K562 (cell line): ENCODE results near the gene COQ8B. TPM values are rescaled to one million over a fixed set of nuclear protein-coding genes. Genes with fewer than 3 reads are reported as not detected.

Experiments used
- E2F5 ChIP-seq: sonication (generic); formaldehyde crosslinking; IDR thresholded peaks from 2 replicates; pipeline ENCODE4 v1.8.0; 2022; ENCODE audit warnings: mild to moderate bottlenecking, missing genetic modification reagents
- EHMT2 ChIP-seq: fragments of 450-650 bp; IDR thresholded peaks from 2 replicates; pipeline ENCODE4 v1.6.1; 2018; ENCODE audit warnings: antibody characterized with exemption
- ELF1 ChIP-seq: fragments of 200-800 bp; sonication (Bioruptor generic); IDR thresholded peaks from 2 replicates; pipeline ENCODE4 v1.6.1; 2016; ENCODE audit warnings: missing genetic modification characterization, missing compliant biosample characterization
- EWSR1 ChIP-seq: fragments of 450-650 bp; IDR thresholded peaks from 2 replicates; pipeline ENCODE4 v1.6.1; 2018; ENCODE audit warnings: borderline replicate concordance, mild to moderate bottlenecking, low read depth, moderate library complexity; ENCODE audit not compliant: partially characterized antibody
- HDAC8 ChIP-seq: fragments of 450-650 bp; IDR thresholded peaks from 2 replicates; pipeline ENCODE4 v1.6.1; 2016; ENCODE audit warnings: mild to moderate bottlenecking, missing genetic modification characterization, moderate library complexity, missing compliant biosample characterization
- HSF4 ChIP-seq: fragments of 250-450 bp; sonication (Bioruptor Pico); IDR thresholded peaks from 2 replicates; pipeline ENCODE4 v2.1.2; 2022; ENCODE audit warnings: mild to moderate bottlenecking, moderate library complexity, borderline replicate concordance
- IRF2 ChIP-seq: sonication (generic); formaldehyde crosslinking; IDR thresholded peaks from 2 replicates; pipeline ENCODE4 v1.8.1; 2022; ENCODE audit warnings: mild to moderate bottlenecking, missing genetic modification reagents
- KLF10 ChIP-seq: fragments of 250-450 bp; sonication (Bioruptor Pico); IDR thresholded peaks from 2 replicates; pipeline ENCODE4 v1.6.1; 2021; ENCODE audit warnings: matching md5 sums
- NCOA1 ChIP-seq: fragments of 450-650 bp; IDR thresholded peaks from 2 replicates; pipeline ENCODE4 v1.6.1; 2016; ENCODE audit warnings: low read depth
- NFE2 ChIP-seq: IDR thresholded peaks from 2 replicates; pipeline ENCODE4 v1.6.1; 2014; ENCODE audit warnings: antibody characterized with exemption, low read depth
- RBFOX2 ChIP-seq: fragments of 200-400 bp; formaldehyde crosslinking; IDR thresholded peaks from 2 replicates; pipeline ENCODE4 v1.6.1; 2017; ENCODE audit warnings: low read depth, mild to moderate bottlenecking, low read length, moderate library complexity
- RBM34 ChIP-seq: fragments of 200-400 bp; formaldehyde crosslinking; IDR thresholded peaks from 2 replicates; pipeline ENCODE4 v1.6.1; 2018; ENCODE audit warnings: low read length, borderline replicate concordance; ENCODE audit not compliant: insufficient read depth
- ZC3H11A ChIP-seq: IDR thresholded peaks from 2 replicates; pipeline ENCODE4 v1.6.1; 2012; ENCODE audit warnings: low read depth, low read length, improper control_type of control experiment
- ZNF384 ChIP-seq: IDR thresholded peaks from 2 replicates; pipeline ENCODE4 v1.6.1; 2012; ENCODE audit warnings: low read depth, low read length, improper control_type of control experiment
- ZNF511 ChIP-seq: sonication (generic); formaldehyde crosslinking; IDR thresholded peaks from 2 replicates; pipeline ENCODE4 v1.8.0; 2022; ENCODE audit warnings: mild to moderate bottlenecking, missing genetic modification reagents
- polyA plus RNA-seq, 8 experiments: library from polyadenylated mRNA; depleted of rRNA in 4 of 8; stranded (reverse) in 5 of 8; unstranded in 3 of 8; fragments of >200 nt; fragmentation: Nextera tagmentation in 2 of 8; fragmentation: Illumina TruSeq in 1 of 8; extraction: Ambion mirVana in 2 of 8; extraction: Trizol in 1 of 8; gene quantifications; 2 replicates each; pipeline versions ENCODE4 v1.2.1 to v1.2.3, GENCODE V29; 2011 to 2014; ENCODE audit warnings: inconsistent platforms in 1 of 8, missing spikeins in 1 of 8
- total RNA-seq, 7 experiments: library from RNA; depleted of rRNA in 6 of 7; stranded (reverse); fragments of >200 nt in 6 of 7; fragmentation: Illumina TruSeq in 2 of 7; extraction: Trizol in 2 of 7; gene quantifications; 2 replicates each; pipeline versions ENCODE4 v1.2.1 to v1.2.3, GENCODE V29; 2011 to 2021; ENCODE audit warnings: low replicate concordance in 1 of 7
- TF ChIP-seq, protein P1 (sequence below), 2 experiments: fragments of 450-650 bp; IDR thresholded peaks; 2 replicates each; pipeline ENCODE4 v1.6.1; 2016; ENCODE audit warnings: mild to moderate bottlenecking in 2 of 2, borderline replicate concordance in 1 of 2, low read depth in 1 of 2, moderate library complexity in 1 of 2

COQ8B gene
- total and polyA plus RNA-seq, 9 of the 15 experiments (the other 6 are each of a cell fraction or from before 2014, with no cell fraction given): 0.41 to 32.3 (median 12.9) TPM

GRCh38 chr19:40690693-40691420 is 25.8 kb downstream of the COQ8B start (continued):
- TF ChIP-seq, protein P1, sequence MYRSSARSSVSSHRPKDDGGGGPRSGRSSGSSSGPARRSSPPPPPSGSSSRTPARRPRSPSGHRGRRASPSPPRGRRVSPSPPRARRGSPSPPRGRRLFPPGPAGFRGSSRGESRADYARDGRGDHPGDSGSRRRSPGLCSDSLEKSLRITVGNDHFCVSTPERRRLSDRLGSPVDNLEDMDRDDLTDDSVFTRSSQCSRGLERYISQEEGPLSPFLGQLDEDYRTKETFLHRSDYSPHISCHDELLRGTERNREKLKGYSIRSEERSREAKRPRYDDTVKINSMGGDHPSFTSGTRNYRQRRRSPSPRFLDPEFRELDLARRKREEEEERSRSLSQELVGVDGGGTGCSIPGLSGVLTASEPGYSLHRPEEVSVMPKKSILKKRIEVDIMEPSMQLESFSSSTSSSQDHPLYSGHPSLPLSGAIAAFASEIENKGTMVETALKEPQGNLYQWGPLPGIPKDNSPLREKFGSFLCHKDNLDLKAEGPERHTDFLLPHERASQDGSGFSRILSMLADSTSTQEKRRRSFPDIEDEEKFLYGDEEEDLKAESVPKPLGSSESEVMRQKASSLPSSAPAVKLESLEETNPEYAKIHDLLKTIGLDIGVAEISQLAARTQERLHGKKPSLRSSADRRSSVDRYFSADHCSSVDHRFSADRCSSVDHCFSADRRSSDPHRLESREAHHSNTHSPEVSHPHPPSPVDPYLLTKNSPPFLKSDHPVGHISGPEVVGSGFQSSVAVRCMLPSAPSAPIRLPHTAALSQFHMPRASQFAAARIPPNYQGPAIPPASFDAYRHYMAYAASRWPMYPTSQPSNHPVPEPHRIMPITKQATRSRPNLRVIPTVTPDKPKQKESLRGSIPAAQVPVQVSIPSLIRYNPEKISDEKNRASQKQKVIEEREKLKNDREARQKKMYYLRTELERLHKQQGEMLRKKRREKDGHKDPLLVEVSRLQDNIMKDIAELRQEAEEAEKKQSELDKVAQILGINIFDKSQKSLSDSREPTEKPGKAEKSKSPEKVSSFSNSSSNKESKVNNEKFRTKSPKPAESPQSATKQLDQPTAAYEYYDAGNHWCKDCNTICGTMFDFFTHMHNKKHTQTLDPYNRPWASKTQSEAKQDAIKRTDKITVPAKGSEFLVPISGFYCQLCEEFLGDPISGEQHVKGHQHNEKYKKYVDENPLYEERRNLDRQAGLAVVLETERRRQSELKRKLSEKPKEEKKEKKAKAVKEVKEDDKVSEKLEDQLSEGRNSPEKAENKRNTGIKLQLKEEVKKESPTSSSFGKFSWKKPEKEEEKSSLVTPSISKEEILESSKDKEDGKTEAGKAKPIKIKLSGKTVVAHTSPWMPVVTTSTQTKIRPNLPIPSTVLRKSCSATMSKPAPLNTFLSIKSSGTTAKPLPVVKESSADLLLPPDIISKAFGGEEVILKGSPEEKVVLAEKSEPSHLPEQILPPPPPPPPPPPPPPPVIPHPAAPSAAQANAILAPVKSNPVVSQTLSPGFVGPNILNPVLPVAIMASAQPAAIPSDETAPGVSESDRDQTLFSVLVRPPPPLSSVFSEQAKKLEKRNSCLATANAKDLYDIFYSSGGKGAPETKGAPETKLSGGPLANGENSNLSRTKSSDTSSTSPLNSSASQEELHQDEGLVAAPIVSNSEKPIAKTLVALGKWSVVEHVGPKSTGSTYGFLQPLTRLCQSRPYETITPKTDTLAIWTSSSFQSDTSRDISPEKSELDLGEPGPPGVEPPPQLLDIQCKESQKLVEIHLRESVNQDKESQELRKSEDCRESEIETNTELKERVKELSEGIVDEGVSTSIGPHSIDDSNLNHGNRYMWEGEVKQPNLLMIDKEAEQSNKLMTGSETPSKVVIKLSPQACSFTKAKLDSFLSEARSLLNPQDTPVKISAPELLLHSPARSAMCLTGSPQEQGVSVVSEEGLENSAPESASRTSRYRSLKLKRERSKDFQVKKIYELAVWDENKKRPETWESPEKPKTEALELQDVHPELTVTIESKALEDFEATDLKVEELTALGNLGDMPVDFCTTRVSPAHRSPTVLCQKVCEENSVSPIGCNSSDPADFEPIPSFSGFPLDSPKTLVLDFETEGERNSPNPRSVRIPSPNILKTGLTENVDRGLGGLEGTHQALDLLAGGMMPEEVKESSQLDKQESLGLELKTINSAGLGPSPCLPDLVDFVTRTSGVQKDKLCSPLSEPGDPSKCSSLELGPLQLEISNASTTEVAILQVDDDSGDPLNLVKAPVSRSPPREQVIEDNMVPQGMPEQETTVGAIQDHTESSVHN (IDR thresholded peaks at IDR 0.05; ENCODE audit: borderline replicate concordance in 1 of 2, low read depth in 1 of 2): no peak
- TF ChIP-seq ZC3H11A (no peak), ELF1 (no peak), HDAC8 (no peak; the same call in 1 of the 2 replicates), E2F5 (no peak), IRF2 (CRISPR knock-in tag) (no peak; the same call in 1 of the 2 replicates), ZNF384 (no peak), RBFOX2 (peak; percentile 94), EWSR1 (no peak), EHMT2 (no peak), NCOA1 (peak; percentile 22; the same call in 1 of the 2 replicates), KLF10 (CRISPR knock-in tag) (no peak), HSF4 (CRISPR knock-in tag) (no peak), RBM34 (no peak), ZNF511 (CRISPR knock-in tag) (no peak; the same call in 1 of the 2 replicates), NFE2 (peak; percentile 99)
